Activated CD4-positive, alpha-beta T cell treated with anti-CD3 and anti-CD28 coated beads, Interleukin-2, amount 50 U/mL, for 16 hours (primary cell): ENCODE data around the gene SREBF2.
A peak's percentile ranks its signal among the peaks of the same experiment; 100 is the strongest.

Experiments
- DNase-seq: peaks from one replicate; pipeline ENCODE4 v3.0.0-alpha.2; 2020

The SREBF2 gene

DNA sequence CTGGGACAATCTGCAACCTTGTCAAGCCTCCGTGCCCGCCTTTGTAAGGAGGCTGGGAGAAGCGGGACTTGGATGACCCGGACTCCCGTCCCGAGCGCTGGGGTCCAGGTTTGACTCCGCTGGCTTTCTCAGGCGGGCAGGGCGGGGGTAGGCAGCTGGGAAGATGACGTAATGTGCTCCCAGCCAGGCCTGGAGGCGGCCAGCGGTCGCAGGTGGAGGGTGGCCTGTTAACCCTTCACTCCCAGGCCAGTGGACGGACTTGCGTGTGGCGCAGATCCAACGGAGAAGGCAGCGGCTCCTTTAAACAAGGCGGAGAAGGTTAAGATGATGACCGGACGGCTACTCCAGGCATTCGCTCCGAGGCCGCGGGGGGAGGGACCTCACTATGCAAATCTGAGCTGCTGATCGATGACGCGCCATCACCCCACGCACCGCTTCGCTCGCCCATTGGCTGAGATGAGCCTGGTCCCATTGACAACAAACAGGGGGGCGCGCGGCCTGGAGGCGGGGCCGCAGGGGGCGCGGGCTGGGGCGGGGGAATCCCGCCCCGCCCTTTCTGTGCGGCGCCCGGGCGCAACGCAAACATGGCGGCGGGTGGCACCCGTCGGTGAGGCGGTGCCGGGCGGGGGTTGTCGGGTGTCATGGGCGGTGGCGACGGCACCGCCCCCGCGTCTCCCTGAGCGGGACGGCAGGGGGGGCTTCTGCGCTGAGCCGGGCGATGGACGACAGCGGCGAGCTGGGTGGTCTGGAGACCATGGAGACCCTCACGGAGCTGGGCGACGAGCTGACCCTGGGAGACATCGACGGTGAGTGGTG is at the start of gene SREBF2:
Gene SREBF2 (plus strand): TSS at position 553 of the 816 bp plus-strand sequence. CDS start 166 bp downstream, at position 719.
- DNase-seq, result peak; percentile 99

DNA sequence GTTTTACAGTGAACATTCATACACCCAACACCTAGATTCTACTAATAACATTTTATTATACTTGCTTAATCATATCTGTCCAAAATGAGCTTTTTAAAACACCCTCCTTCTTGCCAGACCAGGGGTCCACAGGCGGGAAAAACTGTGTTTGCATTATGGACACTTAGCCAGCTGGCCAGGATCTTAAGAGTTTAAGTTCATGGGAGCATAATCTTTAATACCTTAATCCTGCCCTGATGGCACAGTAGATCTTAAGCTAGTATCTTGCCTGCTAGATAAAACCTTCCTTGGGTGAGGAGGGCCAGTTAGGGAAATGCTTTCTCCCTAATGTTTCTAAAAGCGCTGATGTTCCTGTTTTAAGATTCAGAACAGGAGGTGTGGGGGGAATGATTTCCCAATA is 45.6 kb upstream of the SREBF2 start:
- no peak for DNase-seq

GRCh38 chr22:41793871-41794270 is 39.0 kb upstream of the SREBF2 start:
- no peak for DNase-seq

GRCh38 chr22:41798736-41799135 is 34.2 kb upstream of the SREBF2 start:
- no peak for DNase-seq

DNA sequence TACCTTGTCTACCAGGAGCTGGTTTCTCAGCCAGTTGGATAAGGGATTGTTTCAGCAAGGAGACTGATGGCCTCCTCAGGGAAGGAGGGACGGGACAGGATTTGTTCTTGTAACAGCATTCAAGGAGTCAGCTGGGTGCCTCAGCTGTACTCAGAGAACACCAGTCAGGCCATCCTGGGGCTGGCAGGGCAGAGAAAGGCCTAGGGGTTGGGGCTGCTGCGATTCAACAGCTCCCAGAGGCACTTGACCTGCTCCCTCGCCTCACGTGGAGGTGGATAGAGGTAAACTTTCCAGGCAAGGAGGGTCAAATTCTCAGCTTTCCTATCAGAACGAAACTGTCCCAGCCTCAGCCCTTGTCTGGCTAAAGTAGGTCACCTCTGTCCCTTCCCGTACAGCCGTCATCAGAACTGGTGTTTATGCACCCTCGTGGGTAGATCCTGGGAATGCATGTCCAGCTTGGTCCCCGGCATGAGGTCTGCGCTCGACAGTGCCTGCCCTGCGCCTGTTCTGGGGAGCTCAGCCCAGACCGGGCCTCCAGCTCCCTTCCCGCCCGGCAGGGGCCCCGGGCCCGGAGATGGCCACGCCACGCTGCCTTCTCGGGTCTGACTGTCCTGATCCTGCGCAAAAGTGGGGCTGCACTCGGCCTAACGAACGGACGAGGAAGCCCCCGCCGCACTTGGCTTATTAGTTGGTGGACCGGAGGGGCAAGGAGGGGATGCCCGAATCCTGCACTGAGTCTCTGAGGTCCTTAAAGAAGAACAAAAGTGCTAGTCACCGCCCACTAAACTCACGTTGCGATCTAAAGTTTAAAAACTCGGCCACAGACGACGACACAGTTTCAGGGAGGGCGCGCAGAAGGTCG is 33.2 kb upstream of the SREBF2 start:
- DNase-seq, result no peak

DNA sequence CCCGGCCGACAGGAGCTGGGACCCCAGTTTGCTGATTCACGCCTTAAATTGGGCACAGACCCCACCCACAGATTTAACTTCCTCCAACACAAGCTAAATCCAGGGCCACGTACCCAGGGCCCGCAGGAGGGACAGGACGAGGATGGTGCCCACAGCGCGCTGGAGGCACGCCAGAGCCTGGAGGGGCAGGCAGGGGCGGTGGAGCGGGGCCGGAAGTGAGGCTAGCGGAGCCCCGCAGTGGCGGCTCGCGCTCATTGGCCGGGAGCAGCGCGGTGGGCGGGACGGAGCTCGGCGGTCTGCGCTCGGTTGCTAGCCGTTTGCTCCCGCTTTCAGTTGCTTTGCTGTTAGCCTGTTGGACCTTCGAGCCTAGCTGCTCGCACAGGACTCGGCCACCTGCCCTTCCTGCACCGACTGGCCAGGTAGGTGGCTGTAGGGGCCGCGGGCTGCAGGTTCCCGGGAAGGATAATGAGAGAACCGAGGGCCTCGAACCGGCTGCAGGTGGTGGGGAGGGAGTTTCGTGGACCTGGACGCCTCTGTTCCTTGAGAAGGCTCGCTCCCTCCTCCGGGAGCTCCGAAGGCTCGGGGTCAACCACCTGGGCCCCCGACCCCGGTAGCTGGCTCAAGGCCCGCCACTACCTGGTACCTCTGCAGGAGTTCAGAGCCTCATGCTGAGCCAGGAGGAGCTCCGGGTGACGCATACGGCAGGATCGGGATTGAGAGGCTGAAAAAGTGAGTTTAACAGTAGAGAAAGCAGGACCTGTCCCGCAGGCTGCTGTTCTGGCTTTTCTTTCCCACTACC is 32.4 kb upstream of the SREBF2 start, which contains the start of gene CCDC134:
Gene CCDC134 (plus strand): TSS at position 332 of the 799 bp plus-strand sequence. CDS start 8,212 bp downstream, outside the sequence.
- peak; percentile 93 for DNase-seq

GRCh38 chr22:41801147-41801819 is 31.6 kb upstream of the SREBF2 start:
- DNase-seq, result no peak

DNA sequence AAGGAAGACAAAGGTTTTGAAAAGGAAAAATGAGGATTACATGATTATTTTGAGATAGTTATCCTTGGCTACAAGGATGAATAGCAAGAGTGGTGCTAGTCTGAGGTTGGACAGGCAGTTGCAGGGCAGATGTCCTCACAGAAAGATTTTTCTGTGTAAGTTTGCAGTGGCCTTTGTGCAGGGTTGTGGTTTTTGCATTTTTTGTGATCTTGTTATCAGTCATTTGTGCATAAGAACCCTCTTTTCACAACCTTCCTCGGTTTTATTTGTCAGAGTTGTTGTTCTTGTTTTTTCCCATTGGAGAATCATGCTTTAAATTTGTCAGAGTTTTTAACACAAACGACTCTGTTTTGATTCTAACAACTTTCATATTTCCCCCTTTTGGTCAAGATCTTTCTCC is 31.0 kb upstream of the SREBF2 start:
- DNase-seq, result peak; percentile 33

- no peak for DNase-seq
Observed at GRCh38 chr22:41805639-41806038, 27.3 kb upstream of the SREBF2 start.

DNA sequence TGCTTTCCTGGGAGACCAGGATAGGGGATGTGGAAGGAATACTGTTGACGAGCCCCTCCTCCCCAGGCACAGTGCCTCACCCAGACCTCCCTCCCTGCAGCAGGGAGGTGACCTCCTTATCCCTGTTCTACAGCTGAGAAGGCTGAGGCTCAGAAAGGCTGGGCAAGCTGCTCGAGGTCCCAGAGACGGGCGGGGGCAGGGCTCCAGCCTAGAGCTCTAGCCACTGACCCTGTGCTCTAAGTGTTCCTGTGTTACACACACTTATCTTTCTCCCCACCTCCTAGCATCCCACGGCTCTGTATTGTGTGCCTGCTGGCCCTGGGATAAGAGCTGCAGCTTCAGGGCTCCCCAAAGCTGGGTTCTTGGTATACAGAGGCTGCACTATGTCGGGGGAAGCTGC is 24.5 kb upstream of the SREBF2 start:
- DNase-seq, result no peak

DNA sequence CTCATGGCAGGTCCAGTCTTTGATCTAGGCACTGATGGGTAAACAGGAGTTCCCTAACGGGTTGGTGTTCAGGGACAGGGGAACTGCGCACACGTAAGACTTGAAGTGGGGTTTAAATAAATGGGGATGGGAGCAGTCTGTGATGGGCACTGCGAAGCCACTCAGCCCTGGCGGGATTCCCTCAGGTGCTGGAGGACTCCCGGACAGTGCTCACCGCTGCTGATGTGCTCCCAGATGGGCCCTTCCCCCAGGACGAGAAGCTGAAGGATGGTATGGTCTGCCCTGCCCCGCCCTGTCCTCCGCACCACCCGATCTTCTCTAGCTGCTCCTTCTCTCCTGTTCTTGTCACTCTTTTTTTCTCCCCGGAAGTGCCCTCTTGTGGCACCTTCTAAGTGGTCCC is 22.9 kb upstream of the SREBF2 start:
- no peak for DNase-seq

DNA sequence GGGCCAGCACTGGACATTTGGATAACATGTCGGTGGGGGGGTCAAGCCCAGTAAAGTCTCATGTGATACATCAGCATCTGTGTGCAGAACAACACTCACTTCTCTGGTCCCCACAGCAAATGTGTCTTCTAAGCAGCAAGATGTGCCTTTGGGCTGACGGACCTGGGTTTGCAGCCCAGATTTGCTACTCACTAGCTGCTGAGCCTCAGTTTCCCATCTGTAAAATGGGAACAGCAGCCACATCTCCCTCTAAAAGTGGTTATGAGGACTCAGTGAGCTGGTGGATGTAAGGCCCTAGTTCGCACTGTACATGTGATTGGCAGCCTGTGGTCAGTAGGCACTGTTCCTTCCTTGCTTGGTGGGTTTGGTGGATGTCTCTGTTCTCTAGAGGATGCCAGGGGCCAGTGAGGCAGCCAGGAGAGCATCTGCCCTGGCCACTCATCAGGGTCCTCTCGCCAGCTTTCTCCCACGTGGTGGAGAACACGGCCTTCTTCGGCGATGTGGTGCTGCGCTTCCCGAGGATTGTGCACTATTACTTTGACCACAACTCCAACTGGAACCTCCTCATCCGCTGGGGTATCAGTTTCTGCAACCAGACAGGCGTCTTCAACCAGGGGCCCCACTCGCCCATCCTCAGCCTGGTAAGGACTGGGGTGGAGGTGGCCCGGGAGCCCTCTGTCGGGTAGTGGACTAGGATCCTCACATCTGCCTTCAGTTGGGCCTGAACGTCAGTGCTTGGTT is 19.9 kb upstream of the SREBF2 start:
- DNase-seq, result no peak

DNA sequence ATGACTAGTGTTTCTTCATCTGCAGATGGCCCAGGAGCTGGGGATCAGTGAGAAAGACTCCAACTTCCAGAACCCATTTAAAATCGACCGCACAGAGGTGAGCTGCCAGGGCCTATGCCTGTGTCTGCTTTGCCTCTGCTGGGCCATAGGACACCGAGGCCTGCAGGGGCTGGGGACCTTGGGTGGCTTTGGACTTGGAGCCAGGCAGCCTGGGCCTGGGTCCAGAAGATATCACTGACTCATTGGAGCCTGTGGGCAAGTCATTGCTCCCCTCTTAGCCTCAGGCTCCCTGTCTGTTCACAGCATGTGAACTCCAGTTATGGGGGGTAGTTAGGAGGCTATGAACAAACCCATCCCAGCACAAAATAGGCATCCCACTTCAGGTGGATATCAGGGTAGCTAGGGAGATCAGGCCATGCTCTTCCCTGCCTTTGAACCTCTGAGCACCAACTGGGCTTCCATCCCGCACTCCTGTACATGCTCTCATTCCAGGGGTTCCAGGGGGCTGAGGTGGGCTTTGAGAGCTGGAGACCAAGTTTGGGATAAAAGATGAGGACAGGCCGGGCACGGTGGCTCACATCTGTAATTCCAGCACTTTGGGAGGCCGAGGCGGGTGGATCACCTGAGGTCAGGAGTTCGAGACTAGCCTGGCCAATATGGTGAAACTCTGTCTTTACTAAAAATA is 19.0 kb upstream of the SREBF2 start:
- no peak for DNase-seq

DNA sequence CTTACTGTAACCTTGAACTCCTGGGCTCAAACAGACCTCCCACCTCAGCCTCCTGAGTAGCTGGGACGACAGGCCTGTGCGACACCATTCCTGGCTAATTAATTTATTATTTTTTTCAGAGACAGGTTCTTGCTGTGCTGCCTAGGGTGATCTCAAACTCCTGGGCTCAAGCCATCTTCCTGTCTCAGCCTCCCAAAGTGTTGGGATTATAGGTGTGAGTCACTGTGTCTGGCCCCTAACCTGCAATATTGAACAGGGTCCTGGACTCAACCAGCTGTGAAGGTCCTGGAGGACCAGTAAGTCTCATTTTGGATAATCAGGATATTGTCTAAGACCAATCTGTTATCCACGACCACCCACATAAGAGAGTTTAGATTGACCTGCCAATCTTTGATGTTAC is 17.2 kb upstream of the SREBF2 start:
- DNase-seq, result no peak

GRCh38 chr22:41816241-41816640 is 16.7 kb upstream of the SREBF2 start:
- no peak for DNase-seq

- DNase-seq, result no peak
Observed at GRCh38 chr22:41816871-41817270, 16.0 kb upstream of the SREBF2 start.

DNA sequence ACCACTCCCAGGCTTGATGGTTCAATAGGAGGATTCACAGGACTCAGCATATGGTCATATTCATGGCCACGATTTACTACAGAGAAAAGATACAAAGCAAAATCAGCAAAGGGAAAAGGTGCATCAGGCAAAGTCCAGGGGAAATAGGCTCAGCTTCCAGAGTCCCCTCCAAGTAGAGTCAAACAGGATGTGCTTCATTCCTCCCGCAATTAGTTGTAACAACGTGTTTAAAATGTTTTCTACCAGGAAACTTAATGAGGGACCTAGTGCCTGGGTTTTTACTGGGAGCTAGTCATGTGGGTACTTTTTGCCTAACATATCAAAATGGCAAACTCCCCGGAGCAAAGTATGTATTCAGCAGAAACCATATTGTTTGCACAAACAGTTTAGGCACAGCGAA is 14.9 kb upstream of the SREBF2 start:
- no peak for DNase-seq

DNA sequence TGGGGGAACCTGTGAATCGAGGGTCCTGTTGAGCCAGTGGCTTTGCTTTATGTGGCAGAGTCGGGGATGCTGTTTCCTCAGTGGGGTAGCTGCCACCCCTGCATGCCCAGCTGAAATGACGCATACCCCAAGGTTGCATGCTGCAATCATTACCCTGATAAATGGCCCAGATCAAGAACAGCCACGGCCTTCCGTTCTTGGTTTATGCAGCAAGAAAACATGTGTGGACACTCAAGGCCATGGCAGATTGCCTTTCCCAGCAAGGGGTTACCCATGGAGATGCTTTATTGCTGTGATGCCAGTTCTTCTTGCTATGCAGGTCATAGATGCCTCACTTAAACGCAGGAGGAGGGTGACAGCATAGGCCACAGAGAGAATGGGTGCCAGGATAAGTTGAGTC is 14.3 kb upstream of the SREBF2 start:
- DNase-seq, result no peak

DNA sequence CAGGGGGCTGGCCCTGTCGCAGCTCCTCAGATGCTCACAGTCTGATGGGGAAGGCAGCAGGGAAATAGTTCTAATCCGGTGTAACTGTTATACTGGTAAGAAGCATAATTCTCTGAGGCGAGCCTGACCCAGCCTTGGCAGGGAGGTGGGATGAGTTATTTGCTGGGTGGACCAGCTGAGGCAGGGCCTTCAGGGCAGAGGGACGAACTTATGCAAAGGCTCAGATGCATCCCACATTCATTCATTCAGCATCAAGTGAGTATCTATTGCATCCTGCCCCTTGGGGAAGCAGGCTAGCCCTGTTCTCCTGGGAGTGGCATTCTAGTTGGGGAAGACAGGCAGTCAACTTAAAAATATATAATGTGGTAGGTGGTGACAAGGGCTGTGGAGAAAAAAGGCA is 13.6 kb upstream of the SREBF2 start:
- no peak for DNase-seq

- DNase-seq, result no peak
Observed at GRCh38 chr22:41820447-41820846, 12.5 kb upstream of the SREBF2 start.
